Prostate gland (tissue), 2 donors: ENCODE results near the gene MORN1.

Experiments
- CTCF ChIP-seq, 4 experiments: fragments of 200-600 bp in 2 of 4; fragments of 450-650 bp in 2 of 4; sonication (generic) in 2 of 4; IDR thresholded peaks; 1 replicate in 3 of 4; 2 replicates in 1 of 4; pipeline ENCODE4 v1.5.1; 2016 to 2019; ENCODE audit warnings: antibody characterized with exemption in 4 of 4, mild to moderate bottlenecking in 2 of 4, moderate library complexity in 2 of 4
- POLR2A ChIP-seq: fragments of 450-650 bp; IDR thresholded peaks from one replicate; pipeline ENCODE4 v1.6.1; 2016; ENCODE audit warnings: antibody characterized with exemption, mild to moderate bottlenecking
- POLR2AphosphoS5 ChIP-seq: sonication (generic); formaldehyde crosslinking; IDR thresholded peaks from one replicate; pipeline ENCODE4 v1.6.1; 2017; ENCODE audit warnings: antibody characterized with exemption

- TF ChIP-seq CTCF (IDR thresholded peaks at IDR 0.05) (no peak), POLR2A (no peak), POLR2AphosphoS5 (no peak)
These were observed 67.8 kb downstream of the MORN1 start for GRCh38 chr1:2323451-2323974.
